ENCODE measurements around the gene PARD3B. TPM values are rescaled to one million over a fixed set of nuclear protein-coding genes. Genes with fewer than 3 reads are reported as not detected.

Gene PARD3B
- total RNA-seq, 1 experiment from 2014 or later, result 3.6 TPM

GRCh38 chr2:204576362-204576979 is 31.2 kb downstream of the PARD3B start:
- TF ChIP-seq REST (IDR thresholded peaks at IDR 0.05; ENCODE audit: insufficient read depth in 1 of 2, low read depth in 2 of 2, low read length in 1 of 2), result no peak
- no peak for TF ChIP-seq TCF7L2 (IDR thresholded peaks at IDR 0.05; ENCODE audit: low read depth, low read length)
- no peak for TF ChIP-seq POLR2AphosphoS5 (IDR thresholded peaks at IDR 0.05; ENCODE audit: low read depth, low read length)
- TF ChIP-seq, protein P1, sequence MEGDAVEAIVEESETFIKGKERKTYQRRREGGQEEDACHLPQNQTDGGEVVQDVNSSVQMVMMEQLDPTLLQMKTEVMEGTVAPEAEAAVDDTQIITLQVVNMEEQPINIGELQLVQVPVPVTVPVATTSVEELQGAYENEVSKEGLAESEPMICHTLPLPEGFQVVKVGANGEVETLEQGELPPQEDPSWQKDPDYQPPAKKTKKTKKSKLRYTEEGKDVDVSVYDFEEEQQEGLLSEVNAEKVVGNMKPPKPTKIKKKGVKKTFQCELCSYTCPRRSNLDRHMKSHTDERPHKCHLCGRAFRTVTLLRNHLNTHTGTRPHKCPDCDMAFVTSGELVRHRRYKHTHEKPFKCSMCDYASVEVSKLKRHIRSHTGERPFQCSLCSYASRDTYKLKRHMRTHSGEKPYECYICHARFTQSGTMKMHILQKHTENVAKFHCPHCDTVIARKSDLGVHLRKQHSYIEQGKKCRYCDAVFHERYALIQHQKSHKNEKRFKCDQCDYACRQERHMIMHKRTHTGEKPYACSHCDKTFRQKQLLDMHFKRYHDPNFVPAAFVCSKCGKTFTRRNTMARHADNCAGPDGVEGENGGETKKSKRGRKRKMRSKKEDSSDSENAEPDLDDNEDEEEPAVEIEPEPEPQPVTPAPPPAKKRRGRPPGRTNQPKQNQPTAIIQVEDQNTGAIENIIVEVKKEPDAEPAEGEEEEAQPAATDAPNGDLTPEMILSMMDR (IDR thresholded peaks at IDR 0.05), result no peak
- no peaks in the 10 kb centered on the region for H3K4me1 ChIP-seq (ENCODE audit: control insufficient read depth, insufficient read depth, low read length)
- H3K4me3 ChIP-seq (ENCODE audit: low read depth in 2 of 2, low read length in 2 of 2), result no peak overlapping the region
- POLR2A ChIA-PET, result no interaction called here
- H3K27me3 ChIP-seq (ENCODE audit: control insufficient read depth, insufficient read depth, low read length), result no peaks in the 10 kb centered on the region
- CTCF ChIA-PET, result no interaction called here
- DNase-seq (ENCODE audit: low read depth, low spot score) (no peak), ATAC-seq (no peak)
- no peak overlapping the region for H3K27ac ChIP-seq (ENCODE audit: low read length)
- no peaks in the 10 kb centered on the region for H3K36me3 ChIP-seq (ENCODE audit: control insufficient read depth, insufficient read depth, low read length)
- in situ Hi-C loops (cut with HindIII; ENCODE audit: low pct_unique_long_range_greater_than_20kb, low sequenced_read_pairs) (no loop called here), intact Hi-C loops (cut with micrococcal nuclease; ENCODE audit: unreplicated experiment) (no loop called here)
- no TSS peak for BruUV-seq (replicated peaks)
- H3K9me3 ChIP-seq (ENCODE audit: control insufficient read depth, insufficient read depth, low read depth, low read length), result no peaks in the 10 kb centered on the region

GRCh38 chr2:204578928-204579598 is 33.8 kb downstream of the PARD3B start:
- no peaks in the 10 kb centered on the region for H3K9me3 ChIP-seq (ENCODE audit: control insufficient read depth, insufficient read depth, low read depth, low read length)
- TF ChIP-seq POLR2AphosphoS5 (IDR thresholded peaks at IDR 0.05; ENCODE audit: low read depth, low read length) (no peak), REST (IDR thresholded peaks at IDR 0.05; ENCODE audit: insufficient read depth in 1 of 2, low read depth in 2 of 2, low read length in 1 of 2) (no peak), TCF7L2 (IDR thresholded peaks at IDR 0.05; ENCODE audit: low read depth, low read length) (no peak), SIN3A (IDR thresholded peaks at IDR 0.05; ENCODE audit: borderline replicate concordance, insufficient read depth, low read depth, low read length) (no peak)
- TF ChIP-seq, protein P1 (IDR thresholded peaks at IDR 0.05), result no peak
- BruUV-seq (replicated peaks), result no TSS peak
- H3K27me3 ChIP-seq (ENCODE audit: control insufficient read depth, insufficient read depth, low read length), result no peaks in the 10 kb centered on the region
- no peak overlapping the region for H3K27ac ChIP-seq (ENCODE audit: low read length)
- ATAC-seq (no peak), DNase-seq (ENCODE audit: low read depth, low spot score) (no peak)
- no peak overlapping the region for H3K4me3 ChIP-seq (ENCODE audit: low read depth in 2 of 2, low read length in 2 of 2)
- ChIA-PET CTCF (no interaction called here), POLR2A (no interaction called here)
- H3K36me3 ChIP-seq (ENCODE audit: control insufficient read depth, insufficient read depth, low read length), result no peaks in the 10 kb centered on the region
- in situ Hi-C loops (cut with HindIII; ENCODE audit: low pct_unique_long_range_greater_than_20kb, low sequenced_read_pairs) (no loop called here), intact Hi-C loops (cut with micrococcal nuclease; ENCODE audit: unreplicated experiment) (no loop called here)
- no peaks in the 10 kb centered on the region for H3K4me1 ChIP-seq (ENCODE audit: control insufficient read depth, insufficient read depth, low read length)

Measured in Panc1 (cell line).